H1 (cell line): Measurements from ENCODE around the gene CNGA2.

Source experiments
- CBX5 ChIP-seq: fragments of 300-800, 300-1000 bp; sonication (generic); IDR thresholded peaks from 2 replicates; pipeline ENCODE4 v1.7.1; 2016; ENCODE audit warnings: antibody characterized with exemption, low read length, low read depth
- HDAC2 ChIP-seq, 2 experiments: fragments of 300-600 bp in 1 of 2; sonication (generic) in 1 of 2; IDR thresholded peaks; 2 replicates each; pipeline ENCODE4 v1.6.1; 2011 to 2012; ENCODE audit warnings: low read depth in 2 of 2, low read length in 2 of 2, mild to moderate bottlenecking in 2 of 2, moderate library complexity in 2 of 2, borderline replicate concordance in 1 of 2, inconsistent platforms in 1 of 2
- KDM1A ChIP-seq: fragments of 200-600, 300-600 bp; sonication (generic); IDR thresholded peaks from 2 replicates; pipeline ENCODE4 v1.7.1; 2016; ENCODE audit warnings: mild to moderate bottlenecking, low read length, borderline replicate concordance
- PHF8 ChIP-seq: fragments of 200-600 bp; sonication (generic); conservative IDR thresholded peaks from 2 replicates; pipeline ENCODE4 v1.7.1; 2012; ENCODE audit warnings: low read depth, mild to moderate bottlenecking, inconsistent platforms, low read length, moderate library complexity
- POLR2A ChIP-seq, 2 experiments: IDR thresholded peaks; 1 replicate in 1 of 2; 2 replicates in 1 of 2; pipeline ENCODE4 v1.6.1; 2011; ENCODE audit warnings: low read depth in 2 of 2, low read length in 2 of 2, mild to moderate bottlenecking in 2 of 2; ENCODE audit errors: control extremely low read depth in 1 of 2
- POLR2AphosphoS5 ChIP-seq: IDR thresholded peaks from 2 replicates; pipeline ENCODE4 v1.6.1; 2011; ENCODE audit warnings: low read depth, low read length
- TF ChIP-seq, protein P1 (sequence below), 3 experiments: IDR thresholded peaks; 1 replicate in 2 of 3; 2 replicates in 1 of 3; pipeline versions ENCODE4 v1.5.1 to v1.6.1; 2011; ENCODE audit warnings: low read length in 3 of 3, mild to moderate bottlenecking in 3 of 3, inconsistent platforms in 2 of 3, low read depth in 1 of 3, moderate library complexity in 1 of 3; ENCODE audit not compliant: insufficient read depth in 1 of 3; ENCODE audit errors: control extremely low read depth in 1 of 3

DNA sequence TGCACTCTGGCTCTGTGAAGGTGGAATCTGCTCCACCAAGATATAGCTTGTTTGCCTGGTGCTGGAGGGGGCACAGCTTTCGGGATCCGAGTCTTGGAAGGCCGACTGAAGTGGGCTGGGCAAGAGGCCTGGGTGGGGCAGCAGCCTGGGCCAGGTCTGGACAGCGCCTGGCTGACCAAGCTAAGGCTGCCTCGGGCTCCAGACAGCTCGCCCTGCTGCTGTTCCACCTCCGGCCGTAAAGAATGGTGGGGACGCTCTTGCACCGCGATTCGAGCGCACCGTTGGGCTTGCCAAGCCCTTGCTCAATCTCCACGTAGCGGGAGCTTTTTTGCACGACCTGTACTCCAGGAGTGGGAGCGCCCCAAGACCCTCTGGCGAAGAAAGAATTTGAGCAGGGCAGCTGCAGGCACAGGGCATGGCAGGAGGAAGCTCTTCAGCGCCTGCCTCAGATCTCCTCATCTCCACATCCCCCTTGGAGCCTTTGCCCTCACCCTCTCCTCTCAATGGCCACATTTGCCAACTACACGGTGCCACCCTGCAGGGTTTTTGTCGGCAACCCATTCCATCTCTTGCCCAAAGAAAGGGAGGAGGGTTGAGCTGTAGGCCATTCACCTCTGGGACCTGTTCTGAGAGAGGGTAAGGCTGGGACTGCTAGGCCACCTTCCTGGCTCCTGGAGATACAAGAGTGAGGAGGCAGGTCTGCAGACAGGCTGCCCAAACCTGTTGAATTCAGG, 18.9 kb downstream of the CNGA2 start:
- TF ChIP-seq KDM1A: no peak
- TF ChIP-seq, protein P1, sequence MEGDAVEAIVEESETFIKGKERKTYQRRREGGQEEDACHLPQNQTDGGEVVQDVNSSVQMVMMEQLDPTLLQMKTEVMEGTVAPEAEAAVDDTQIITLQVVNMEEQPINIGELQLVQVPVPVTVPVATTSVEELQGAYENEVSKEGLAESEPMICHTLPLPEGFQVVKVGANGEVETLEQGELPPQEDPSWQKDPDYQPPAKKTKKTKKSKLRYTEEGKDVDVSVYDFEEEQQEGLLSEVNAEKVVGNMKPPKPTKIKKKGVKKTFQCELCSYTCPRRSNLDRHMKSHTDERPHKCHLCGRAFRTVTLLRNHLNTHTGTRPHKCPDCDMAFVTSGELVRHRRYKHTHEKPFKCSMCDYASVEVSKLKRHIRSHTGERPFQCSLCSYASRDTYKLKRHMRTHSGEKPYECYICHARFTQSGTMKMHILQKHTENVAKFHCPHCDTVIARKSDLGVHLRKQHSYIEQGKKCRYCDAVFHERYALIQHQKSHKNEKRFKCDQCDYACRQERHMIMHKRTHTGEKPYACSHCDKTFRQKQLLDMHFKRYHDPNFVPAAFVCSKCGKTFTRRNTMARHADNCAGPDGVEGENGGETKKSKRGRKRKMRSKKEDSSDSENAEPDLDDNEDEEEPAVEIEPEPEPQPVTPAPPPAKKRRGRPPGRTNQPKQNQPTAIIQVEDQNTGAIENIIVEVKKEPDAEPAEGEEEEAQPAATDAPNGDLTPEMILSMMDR (IDR thresholded peaks at IDR 0.05; ENCODE audit: control extremely low read depth in 1 of 3, insufficient read depth in 1 of 3, low read depth in 1 of 3, low read length in 3 of 3): peak; percentile 70 to 91 (median 77)
- no peak for TF ChIP-seq POLR2AphosphoS5
- TF ChIP-seq CBX5: no peak
- no peak for TF ChIP-seq HDAC2 (IDR thresholded peaks at IDR 0.05; ENCODE audit: borderline replicate concordance in 1 of 2, low read depth in 2 of 2, low read length in 2 of 2)
- TF ChIP-seq PHF8: no peak
- TF ChIP-seq POLR2A (IDR thresholded peaks at IDR 0.05; ENCODE audit: control extremely low read depth in 1 of 2, low read depth in 2 of 2, low read length in 2 of 2): no peak
